HG03039 (cell line): ENCODE data around the gene STPG1.

Experiments
- ATAC-seq: cut with Tn5 transposase; IDR thresholded peaks from one replicate; pipeline ENCODE4 v1.9.1; 2021; ENCODE audit warnings: mild to moderate bottlenecking, moderate library complexity; ENCODE audit not compliant: unreplicated experiment

Gene STPG1

DNA sequence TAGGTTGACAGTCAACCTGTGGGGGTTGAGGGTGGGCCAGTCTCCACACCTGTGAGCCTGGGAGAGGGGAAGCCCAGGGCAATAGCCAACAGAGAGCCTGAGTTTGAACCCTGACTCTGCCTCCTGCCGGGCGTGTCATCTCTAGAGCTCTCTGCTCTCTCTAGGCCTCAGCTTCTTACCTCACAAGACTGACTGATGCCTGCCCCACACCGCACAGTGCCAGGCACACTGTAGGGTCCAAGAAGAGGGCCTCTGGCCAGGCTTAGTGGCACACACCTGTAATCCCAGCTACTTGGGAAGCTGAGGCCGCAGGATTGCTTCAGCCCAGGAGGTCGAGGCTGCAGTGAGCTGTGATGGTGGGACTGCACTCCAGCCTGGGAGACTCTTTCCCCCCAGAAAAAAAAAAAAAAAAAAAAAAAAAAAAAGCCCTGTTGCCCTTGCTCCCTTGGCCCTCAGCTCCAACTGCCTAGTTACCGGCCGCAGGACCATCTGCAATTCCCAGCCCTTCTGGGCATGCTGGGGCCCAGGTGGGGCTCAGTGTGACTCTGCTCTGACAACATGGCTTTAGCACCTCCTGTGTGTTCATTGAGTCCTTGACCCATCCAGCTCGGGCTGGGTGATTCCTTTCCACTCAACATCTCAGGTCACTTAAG lies 69.4 kb downstream of the STPG1 start:
- ATAC-seq = no peak

- no peak for ATAC-seq
Observed at GRCh38 chr1:24343412-24344089, 70.0 kb downstream of the STPG1 start.

DNA sequence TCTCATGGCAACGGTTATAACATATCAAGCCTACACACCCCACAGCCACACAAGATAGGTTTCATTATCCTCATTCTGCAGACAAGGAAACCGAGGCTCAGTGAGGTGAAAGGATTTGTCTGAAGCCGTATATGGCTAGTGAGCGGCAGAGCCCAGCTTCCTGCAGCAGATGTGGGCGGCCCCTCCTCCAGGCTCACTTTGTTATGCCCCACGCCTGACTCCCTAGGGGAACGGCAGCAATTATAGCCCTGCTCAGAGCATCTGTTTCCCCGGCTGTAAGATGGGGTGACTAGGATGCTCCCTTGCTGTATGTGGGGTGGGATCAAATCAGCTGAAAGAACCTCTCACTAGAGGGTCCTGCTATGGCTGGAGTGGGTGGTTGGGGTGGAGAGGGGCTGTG lies 72.3 kb downstream of the STPG1 start:
- ATAC-seq = no peak

DNA sequence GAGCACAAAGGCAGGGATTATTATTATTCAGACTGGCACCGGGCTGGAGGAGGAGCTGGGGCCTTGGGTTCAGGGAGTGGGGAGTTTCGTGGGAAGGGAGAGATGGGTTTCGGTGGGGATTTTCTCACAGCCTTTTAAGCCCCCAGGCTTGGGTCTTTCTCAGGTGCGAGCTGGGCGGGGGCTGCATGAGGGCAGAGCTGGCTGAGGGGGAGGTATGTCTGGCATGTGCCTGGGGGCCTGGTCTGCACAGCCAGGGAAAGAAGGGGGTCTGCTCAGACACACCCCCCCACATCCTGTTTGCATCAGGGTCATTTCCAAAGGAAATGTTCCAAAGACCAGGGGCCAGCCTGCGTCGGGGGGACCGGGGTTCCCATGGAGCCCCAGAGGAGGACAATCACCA lies 72.8 kb downstream of the STPG1 start:
- no peak for ATAC-seq

- no peak for ATAC-seq
Observed at GRCh38 chr1:24339996-24340395, 73.6 kb downstream of the STPG1 start.

GRCh38 chr1:24338447-24338846 lies 75.1 kb downstream of the STPG1 start:
- ATAC-seq = no peak

GRCh38 chr1:24337455-24337854 lies 76.1 kb downstream of the STPG1 start:
- no peak for ATAC-seq

DNA sequence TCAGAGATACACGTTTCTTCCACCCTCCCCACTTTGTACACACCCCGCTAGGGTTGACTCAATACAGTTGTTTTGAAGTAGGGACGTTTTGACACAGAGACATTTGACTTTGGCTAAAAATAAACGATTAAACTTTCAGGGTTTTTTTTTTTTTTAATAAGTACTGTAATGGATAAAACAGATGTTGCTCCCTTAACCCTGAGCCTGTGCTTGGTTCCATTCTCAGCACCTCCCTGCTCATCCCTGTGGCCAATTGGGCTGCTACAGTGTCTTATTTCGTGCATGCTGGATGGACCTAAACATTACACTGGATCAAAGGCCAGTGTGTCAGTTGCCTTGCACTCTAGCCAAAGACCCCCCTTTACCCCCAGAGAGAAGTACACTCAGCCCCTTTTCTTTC lies 77.5 kb downstream of the STPG1 start:
- no peak for ATAC-seq

DNA sequence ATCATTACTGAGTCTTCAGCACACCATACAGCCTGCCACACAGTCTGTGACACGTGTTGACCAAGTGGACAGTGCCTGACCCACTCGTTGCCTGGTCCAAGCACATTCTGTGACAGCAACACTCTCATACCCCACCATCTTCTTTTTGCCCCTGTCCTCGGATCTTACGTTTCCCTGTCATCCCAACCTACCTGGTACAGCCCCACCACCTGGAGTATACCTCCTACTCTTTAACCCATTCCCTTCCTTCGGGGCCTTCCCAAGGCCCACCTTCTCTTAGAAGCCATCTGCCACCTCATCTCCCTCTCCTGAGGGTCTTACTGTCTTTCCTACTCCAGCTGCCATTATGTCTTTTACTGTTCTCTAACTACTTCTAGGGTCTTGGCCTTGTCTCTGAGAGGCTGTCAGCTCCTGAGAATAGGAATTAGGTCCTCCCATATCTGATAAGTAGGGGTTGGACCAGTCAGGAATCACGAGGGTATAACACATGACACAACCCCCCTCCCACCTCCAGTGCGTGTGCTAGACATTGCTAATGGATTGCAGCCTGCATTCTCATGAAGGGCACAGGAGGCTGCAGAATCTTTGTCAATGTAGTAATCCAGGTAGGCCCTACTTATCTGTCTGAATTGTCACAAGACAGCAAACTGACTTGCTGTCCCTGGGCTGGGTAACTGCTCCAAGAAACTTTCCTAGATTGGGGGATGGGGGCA lies 81.5 kb downstream of the STPG1 start:
- no peak for ATAC-seq

- no peak for ATAC-seq
Observed at GRCh38 chr1:24329797-24330543, 83.6 kb downstream of the STPG1 start.

GRCh38 chr1:24329331-24329730 lies 84.3 kb downstream of the STPG1 start:
- ATAC-seq = no peak

- ATAC-seq = no peak
Observed at GRCh38 chr1:24327891-24328290, 85.7 kb downstream of the STPG1 start.

DNA sequence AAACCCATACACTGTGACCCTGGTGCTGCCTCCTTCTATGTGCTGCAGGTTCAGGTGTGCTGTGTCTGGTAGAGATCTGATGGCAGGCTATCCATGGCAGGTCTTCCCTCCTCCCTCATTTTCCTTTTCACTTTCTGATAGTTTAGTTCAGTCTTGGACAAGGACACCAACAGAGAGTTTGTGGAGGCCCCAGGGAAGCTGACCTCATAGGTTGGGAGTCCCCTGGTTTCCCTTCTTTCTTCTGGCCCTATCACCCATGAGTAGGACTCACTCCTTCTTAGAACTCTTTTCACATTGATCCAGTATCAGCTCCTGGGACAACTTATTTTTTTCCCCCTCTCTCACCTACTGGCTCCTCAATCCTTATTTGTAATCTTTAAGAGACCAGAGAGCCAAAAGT lies 86.1 kb downstream of the STPG1 start:
- ATAC-seq = no peak

DNA sequence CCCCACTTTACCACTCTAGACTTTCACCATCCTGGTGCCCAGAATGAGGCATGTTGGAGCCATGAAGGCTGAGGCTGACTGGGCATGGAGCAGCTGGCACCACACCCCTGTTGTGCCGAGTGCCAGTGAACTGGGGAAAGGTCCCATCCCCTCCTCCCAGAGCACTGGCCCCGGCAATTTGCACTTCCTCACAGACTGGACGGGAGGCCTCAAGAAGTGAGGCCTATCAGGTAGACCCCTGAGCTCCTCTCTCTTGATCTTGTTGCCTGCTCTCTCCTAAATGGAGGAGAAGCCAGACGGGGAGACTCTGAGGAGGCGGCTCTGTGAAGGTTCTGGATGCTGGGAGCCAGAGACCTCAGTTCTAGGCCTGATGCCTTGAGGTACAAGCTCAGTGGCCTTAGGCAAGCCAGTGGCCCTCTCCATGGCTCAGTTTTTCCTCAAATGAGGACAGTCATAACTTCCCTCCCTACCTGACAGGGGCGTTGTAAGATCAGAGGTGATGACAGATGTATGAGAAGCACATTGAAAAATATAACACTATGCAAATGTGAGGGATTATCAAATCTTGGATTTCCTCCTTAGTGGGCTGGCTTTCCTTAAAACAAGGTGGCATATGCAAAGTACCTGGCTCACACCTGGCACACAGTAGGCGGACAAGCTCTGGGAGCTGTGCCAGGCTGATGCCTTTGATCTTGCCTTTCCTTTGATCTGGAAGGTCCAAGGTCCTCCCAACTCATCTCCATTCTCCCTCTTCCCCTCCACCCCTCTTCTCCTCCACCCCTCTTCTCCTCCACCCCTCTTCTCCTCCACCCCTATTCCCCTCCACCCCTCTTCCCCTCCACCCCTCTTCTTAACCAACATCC lies 87.8 kb downstream of the STPG1 start:
- ATAC-seq = no peak

- no peak for ATAC-seq
Observed at GRCh38 chr1:24324903-24325302, 88.7 kb downstream of the STPG1 start.

- no peak for ATAC-seq
Observed at GRCh38 chr1:24323281-24323680, 90.3 kb downstream of the STPG1 start.

DNA sequence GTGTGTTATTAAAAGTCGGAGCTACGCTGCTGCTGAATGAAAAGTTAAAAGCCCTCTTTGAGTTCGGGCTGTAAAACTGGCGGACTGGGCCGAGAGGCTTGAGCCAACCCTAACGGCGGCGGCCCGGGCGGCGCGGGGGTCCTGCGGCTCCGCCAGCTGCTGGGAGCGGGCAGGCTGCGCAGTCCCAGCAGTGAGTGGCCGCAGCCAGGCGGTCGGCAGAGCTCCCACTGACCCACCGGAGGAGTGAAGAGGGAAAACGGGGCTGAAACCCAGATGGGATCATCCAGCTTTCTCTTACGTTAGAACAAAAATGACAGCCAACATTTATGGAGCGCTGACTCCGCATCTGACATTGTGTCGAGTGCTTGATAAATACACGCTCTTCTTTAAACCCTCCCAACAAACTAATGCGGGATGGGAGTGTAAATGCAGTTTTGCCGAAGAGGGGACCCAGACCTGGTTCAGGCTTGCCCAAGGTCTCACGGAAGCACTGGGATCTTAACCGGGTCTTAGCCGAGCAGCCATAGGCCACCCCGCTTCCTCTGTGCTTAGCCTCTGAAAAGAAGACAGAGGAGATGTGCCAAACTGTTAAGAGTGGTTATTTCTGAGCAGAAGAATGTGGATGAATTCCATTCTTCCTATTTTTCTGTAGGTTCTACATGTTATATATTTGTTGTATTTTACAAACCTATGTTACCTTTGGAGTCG lies 91.0 kb downstream of the STPG1 start:
- ATAC-seq = no peak

GRCh38 chr1:24321697-24322469 lies 91.7 kb downstream of the STPG1 start:
- peak; percentile 47 for ATAC-seq

DNA sequence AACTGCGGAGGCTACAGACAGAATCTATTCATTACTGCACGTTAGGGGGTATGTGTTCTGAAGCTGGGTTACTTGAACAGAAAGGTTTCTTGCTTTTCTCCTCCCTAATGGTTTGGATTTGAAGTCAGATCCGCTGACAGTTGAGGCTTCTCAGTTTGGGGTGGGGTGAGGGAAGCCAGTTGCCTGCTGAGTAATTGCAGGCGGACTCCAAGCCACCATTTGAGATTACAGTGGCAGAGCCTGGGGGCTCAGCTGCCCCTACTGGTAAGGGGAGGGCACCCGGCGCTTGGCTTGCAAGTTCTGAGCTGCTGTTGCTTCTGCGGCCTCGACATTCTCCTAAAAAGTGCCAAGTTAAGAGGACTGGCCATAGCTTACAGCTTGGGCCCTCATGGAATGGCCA lies 92.5 kb downstream of the STPG1 start:
- no peak for ATAC-seq
